Tibial nerve (tissue), 4 donors: ENCODE data around the gene TRAP1.

Experiments
- EP300 ChIP-seq, 2 donors: sonication (generic); formaldehyde crosslinking; IDR thresholded peaks; one replicate each; pipeline ENCODE4 v1.6.1; 2017; ENCODE audit warnings: antibody characterized with exemption in 2 of 2, mild to moderate bottlenecking in 1 of 2
- POLR2A ChIP-seq, 2 donors: fragments of 450-650 bp; IDR thresholded peaks; one replicate each; pipeline ENCODE4 v1.6.1; 2017; ENCODE audit warnings: antibody characterized with exemption in 2 of 2, mild to moderate bottlenecking in 2 of 2, moderate library complexity in 2 of 2
- TF ChIP-seq, protein P1 (sequence below), 5 experiments: fragments of 200-600 bp in 3 of 5; fragments of 450-650 bp in 2 of 5; sonication (generic) in 3 of 5; IDR thresholded peaks; one replicate each; pipeline ENCODE4 v1.5.1; 2016 to 2019; ENCODE audit warnings: antibody characterized with exemption in 5 of 5, mild to moderate bottlenecking in 3 of 5, moderate library complexity in 2 of 5

DNA sequence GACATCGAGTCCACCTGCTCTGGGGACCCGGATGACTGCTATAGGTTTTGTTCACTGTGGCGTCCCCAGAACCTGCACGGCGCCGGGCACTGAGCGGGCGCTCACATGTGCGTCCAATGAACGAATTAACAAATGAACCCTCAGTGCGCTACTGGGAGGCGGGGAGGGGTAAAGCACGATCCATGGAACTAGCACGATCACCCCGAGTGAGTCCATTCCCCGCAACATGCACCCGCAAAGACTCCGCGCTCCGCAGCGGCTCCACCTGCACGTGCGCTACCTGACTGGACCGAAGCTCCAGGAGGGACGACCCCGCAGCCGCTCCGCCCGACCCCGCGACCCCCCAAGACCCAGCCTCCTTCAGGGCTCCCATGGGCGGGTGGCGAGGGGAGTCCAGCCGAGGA lies 491 bp downstream of the TRAP1 start:
- TF ChIP-seq, protein P1, sequence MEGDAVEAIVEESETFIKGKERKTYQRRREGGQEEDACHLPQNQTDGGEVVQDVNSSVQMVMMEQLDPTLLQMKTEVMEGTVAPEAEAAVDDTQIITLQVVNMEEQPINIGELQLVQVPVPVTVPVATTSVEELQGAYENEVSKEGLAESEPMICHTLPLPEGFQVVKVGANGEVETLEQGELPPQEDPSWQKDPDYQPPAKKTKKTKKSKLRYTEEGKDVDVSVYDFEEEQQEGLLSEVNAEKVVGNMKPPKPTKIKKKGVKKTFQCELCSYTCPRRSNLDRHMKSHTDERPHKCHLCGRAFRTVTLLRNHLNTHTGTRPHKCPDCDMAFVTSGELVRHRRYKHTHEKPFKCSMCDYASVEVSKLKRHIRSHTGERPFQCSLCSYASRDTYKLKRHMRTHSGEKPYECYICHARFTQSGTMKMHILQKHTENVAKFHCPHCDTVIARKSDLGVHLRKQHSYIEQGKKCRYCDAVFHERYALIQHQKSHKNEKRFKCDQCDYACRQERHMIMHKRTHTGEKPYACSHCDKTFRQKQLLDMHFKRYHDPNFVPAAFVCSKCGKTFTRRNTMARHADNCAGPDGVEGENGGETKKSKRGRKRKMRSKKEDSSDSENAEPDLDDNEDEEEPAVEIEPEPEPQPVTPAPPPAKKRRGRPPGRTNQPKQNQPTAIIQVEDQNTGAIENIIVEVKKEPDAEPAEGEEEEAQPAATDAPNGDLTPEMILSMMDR (IDR thresholded peaks at IDR 0.05) = no peak
- no peak for TF ChIP-seq POLR2A (IDR thresholded peaks at IDR 0.05)
- TF ChIP-seq EP300 (IDR thresholded peaks at IDR 0.05) = no peak
